ENCODE data around the gene LRRC32. TPM values are rescaled to one million over a fixed set of nuclear protein-coding genes. Genes with fewer than 3 reads are reported as not detected.
"Not testable (repeated sequence)": the region's sequence is repeated elsewhere in the genome, so short reads cannot be mapped to it uniquely, and the experiment has no call there.

LRRC32 gene
- total RNA-seq, 4 donors from 2014 or later: 15.6 to 42.5 (median 17.9) TPM

DNA sequence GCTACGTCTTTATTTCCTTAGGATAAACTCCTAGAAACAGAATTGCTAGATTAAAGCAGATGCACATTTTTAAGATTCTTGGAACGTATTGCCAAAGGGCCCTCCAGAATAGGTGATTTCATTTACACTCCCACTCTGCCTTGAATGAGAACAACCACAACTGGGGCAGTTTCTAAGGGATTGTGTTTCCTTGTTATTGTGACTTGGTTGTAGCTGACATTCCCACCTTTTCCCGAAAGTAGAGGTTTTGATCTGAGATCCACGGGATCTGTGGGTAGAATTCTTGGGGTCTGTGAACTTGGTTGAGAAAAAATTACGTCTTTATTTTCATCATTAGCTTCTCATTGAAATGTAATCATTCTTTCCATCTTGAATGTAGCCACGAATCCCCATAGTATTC is 21.5 kb downstream of the LRRC32 start:
- intact Hi-C loops (cut with DNase I): no loop called here
- Histone ChIP-seq H3K9me3 (no peaks in the 10 kb centered on the region), H3K4me1 (peaks cover 0 to 6% of the 10 kb centered on the region in 2 donors), H3K27ac (no peak overlapping the region), H3K27me3 (no peaks in the 10 kb centered on the region), H3K4me3 (replicated peaks in 1 of 3) (no peak overlapping the region), H3K36me3 (no peaks in the 10 kb centered on the region)
- WGBS, 2 donors: 76 to 81% methylated on average over 6 of the region's 6 CpGs
- TF ChIP-seq, protein P1, sequence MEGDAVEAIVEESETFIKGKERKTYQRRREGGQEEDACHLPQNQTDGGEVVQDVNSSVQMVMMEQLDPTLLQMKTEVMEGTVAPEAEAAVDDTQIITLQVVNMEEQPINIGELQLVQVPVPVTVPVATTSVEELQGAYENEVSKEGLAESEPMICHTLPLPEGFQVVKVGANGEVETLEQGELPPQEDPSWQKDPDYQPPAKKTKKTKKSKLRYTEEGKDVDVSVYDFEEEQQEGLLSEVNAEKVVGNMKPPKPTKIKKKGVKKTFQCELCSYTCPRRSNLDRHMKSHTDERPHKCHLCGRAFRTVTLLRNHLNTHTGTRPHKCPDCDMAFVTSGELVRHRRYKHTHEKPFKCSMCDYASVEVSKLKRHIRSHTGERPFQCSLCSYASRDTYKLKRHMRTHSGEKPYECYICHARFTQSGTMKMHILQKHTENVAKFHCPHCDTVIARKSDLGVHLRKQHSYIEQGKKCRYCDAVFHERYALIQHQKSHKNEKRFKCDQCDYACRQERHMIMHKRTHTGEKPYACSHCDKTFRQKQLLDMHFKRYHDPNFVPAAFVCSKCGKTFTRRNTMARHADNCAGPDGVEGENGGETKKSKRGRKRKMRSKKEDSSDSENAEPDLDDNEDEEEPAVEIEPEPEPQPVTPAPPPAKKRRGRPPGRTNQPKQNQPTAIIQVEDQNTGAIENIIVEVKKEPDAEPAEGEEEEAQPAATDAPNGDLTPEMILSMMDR (IDR thresholded peaks at IDR 0.05): no peak
- TF ChIP-seq POLR2A (IDR thresholded peaks at IDR 0.05): no peak
- no peak for DNase-seq

DNA sequence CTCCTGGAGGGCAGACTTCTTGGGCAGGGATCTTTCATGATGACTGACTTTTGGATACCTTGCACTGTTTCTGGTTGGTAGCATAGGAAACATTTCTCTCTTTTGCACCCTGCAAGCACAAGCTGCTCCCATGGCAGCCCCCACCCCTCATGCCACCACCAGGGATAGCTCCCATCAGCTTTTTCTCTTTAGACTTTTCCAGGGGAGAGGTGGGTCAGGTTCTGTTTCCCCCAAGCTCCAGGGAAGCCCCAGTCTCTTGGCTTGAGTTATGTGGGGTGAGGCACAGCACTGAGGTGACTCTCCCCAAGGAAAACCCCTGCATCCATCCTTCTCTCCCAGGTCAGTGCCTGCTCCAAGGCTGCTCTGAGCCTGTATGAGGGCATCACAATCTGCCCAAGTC is 22.5 kb downstream of the LRRC32 start:
- Histone ChIP-seq H3K4me3 (replicated peaks in 1 of 3) (no peak overlapping the region), H3K36me3 (no peaks in the 10 kb centered on the region), H3K27me3 (no peaks in the 10 kb centered on the region), H3K27ac (no peak overlapping the region), H3K9me3 (no peaks in the 10 kb centered on the region), H3K4me1 (peaks cover 0 to 6% of the 10 kb centered on the region in 2 donors)
- intact Hi-C loops (cut with DNase I): no loop called here
- no peak for DNase-seq
- TF ChIP-seq, protein P1 (IDR thresholded peaks at IDR 0.05): no peak
- no peak for TF ChIP-seq POLR2A (IDR thresholded peaks at IDR 0.05)

DNA sequence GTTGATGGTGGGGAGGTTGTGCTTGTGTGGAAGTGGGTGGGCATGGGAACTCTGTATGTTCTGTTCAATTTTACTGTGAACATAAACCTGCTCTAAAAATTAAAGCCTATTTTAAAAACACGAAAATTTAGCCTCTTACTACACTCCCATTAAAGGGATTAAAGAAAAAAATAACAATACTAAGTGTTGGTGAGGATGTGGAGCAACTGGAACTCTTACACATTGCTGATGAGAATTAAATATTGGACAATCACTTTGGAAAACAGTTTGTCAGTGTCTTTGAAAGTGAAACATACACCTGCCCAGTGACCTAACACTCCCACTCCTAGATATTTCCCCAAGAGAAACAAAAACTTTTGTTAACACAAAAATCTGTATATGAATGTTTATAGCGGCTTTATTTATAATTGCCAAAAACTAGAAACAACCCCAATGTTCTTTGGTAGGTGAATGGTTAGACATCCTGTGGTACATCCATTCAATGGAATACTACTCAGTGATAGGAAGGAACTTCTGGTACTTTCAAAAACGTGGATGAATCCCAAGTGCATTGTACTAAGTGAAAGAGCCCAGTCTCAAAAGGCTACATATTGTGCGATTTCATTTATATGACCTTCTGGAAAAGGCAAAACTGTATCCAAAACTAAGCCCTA is 23.5 kb downstream of the LRRC32 start:
- H3K36me3 ChIP-seq: no peaks in the 10 kb centered on the region
- no peaks in the 10 kb centered on the region for H3K27me3 ChIP-seq
- no peak overlapping the region for H3K27ac ChIP-seq
- DNase-seq: no peak
- TF ChIP-seq POLR2A (IDR thresholded peaks at IDR 0.05): no peak
- TF ChIP-seq, protein P1 (IDR thresholded peaks at IDR 0.05): no peak
- WGBS, 2 donors: 71 to 76% methylated on average over 4 of the region's 4 CpGs
- H3K9me3 ChIP-seq: no peaks in the 10 kb centered on the region
- intact Hi-C loops (cut with DNase I): no loop called here
- H3K4me3 ChIP-seq (replicated peaks in 1 of 3): no peak overlapping the region
- peaks cover 0 to 6% of the 10 kb centered on the region in 2 donors for H3K4me1 ChIP-seq

DNA sequence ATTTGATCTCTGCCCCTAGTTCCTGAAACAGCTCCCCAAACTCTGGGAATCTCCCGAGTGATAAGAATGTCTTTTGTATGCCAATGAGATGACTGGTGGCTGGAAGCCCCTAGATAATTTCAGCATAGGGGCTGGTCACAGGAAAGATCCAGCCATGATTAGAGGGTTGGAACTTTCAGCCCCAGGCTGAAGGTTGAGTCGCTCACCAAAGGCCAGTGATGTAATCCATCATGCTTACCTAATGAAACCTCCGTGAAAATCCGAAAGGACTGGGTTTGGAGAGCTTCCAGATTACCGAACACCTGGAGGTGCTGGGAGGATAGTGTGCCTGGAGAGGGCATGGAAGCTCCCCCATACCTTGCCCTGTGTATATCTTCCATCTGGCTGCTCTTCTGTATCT is 26.0 kb downstream of the LRRC32 start:
- H3K27ac ChIP-seq: no peak overlapping the region
- intact Hi-C loops (cut with DNase I): no loop called here
- no peak overlapping the region for H3K4me3 ChIP-seq (replicated peaks in 1 of 3)
- no peaks in the 10 kb centered on the region for H3K27me3 ChIP-seq
- no peaks in the 10 kb centered on the region for H3K4me1 ChIP-seq
- WGBS, 2 donors: 77 to 82% methylated on average over 5 of the region's 5 CpGs
- no peaks in the 10 kb centered on the region for H3K9me3 ChIP-seq
- DNase-seq: no peak
- H3K36me3 ChIP-seq: no peaks in the 10 kb centered on the region
- TF ChIP-seq, protein P1 (IDR thresholded peaks at IDR 0.05): no peak
- TF ChIP-seq POLR2A (IDR thresholded peaks at IDR 0.05): no peak

DNA sequence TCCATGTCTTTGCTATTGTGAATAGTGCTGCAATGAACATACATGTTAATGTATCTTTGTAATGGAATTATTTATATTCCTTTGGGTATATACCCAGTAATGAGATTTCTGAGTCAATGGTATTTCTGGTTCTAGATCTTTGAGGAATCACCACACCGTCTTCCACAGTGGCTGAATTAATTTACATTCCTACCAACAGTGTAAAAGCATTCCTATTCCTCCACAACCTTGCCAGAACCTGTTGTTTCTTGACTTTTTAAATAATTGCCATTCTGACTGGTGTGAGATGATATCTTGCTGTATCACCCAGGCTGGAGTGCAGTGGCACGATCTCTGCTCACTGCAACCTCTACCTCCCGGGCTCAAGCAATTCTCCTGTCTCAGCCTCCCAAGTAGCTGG is 26.8 kb downstream of the LRRC32 start:
- H3K27me3 ChIP-seq; H3K27ac ChIP-seq; H3K4me3 ChIP-seq (replicated peaks in 1 of 3); H3K9me3 ChIP-seq; DNase-seq; H3K4me1 ChIP-seq; H3K36me3 ChIP-seq; intact Hi-C loops (cut with DNase I): not testable (repeated sequence)
- WGBS, 2 donors: 92 to 94% methylated on average over 3 of the region's 3 CpGs

Data from thyroid gland (tissue), 4 donors.